RWPE2 (cell line): ENCODE data around the gene AWAT2.

Experiments
- ATAC-seq: fragments of 200-7000 bp; cut with Tn5 transposase; 3 replicates; pipeline ENCODE4 v1.9.1; 2021; ENCODE audit warnings: low read depth
- DNase-seq: peaks from one replicate; pipeline ENCODE4 v3.0.0-alpha.2; 2020; ENCODE audit warnings: low spot score
- H3K27ac ChIP-seq: fragments of 450-650 bp; 2 replicates; pipeline ENCODE4 v1.5.1; 2017; ENCODE audit warnings: mild to moderate bottlenecking; ENCODE audit not compliant: poor library complexity, severe bottlenecking
- H3K27me3 ChIP-seq: fragments of 250-450 bp; sonication (Bioruptor Pico); 2 replicates; pipeline ENCODE4 v1.5.1; 2021; ENCODE audit warnings: mild to moderate bottlenecking, moderate library complexity; ENCODE audit not compliant: insufficient read depth, poor library complexity, severe bottlenecking
- H3K36me3 ChIP-seq: fragments of 250-450 bp; sonication (Bioruptor Pico); 2 replicates; pipeline ENCODE4 v1.5.1; 2020; ENCODE audit warnings: low read depth, mild to moderate bottlenecking, moderate library complexity
- H3K4me1 ChIP-seq: fragments of 250-450 bp; sonication (Bioruptor Pico); 2 replicates; pipeline ENCODE4 v1.5.1; 2021; ENCODE audit warnings: mild to moderate bottlenecking, moderate library complexity; ENCODE audit not compliant: insufficient read depth, poor library complexity, severe bottlenecking
- H3K4me3 ChIP-seq: fragments of 250-450 bp; sonication (Bioruptor Pico); 2 replicates; pipeline ENCODE4 v1.5.1; 2021; ENCODE audit warnings: mild to moderate bottlenecking, moderate library complexity; ENCODE audit not compliant: severe bottlenecking
- H3K9me3 ChIP-seq: fragments of 250-450 bp; sonication (Bioruptor Pico); 2 replicates; pipeline ENCODE4 v1.5.1; 2021; ENCODE audit warnings: mild to moderate bottlenecking, moderate library complexity; ENCODE audit not compliant: severe bottlenecking
- CTCF ChIP-seq: fragments of 450-650 bp; IDR thresholded peaks from one replicate; pipeline ENCODE4 v1.5.1; 2017; ENCODE audit warnings: mild to moderate bottlenecking, moderate library complexity; ENCODE audit not compliant: poor library complexity, severe bottlenecking

The AWAT2 gene

GRCh38 chrX:70087857-70088630, 38.3 kb upstream of the AWAT2 start:
- Histone ChIP-seq H3K4me1 (no peaks in the 10 kb centered on the region), H3K27me3 (no peaks in the 10 kb centered on the region), H3K27ac (no peak overlapping the region), H3K9me3 (no peaks in the 10 kb centered on the region), H3K4me3 (no peak overlapping the region), H3K36me3 (no peaks in the 10 kb centered on the region)
- ATAC-seq, result no peak
- DNase-seq, result no peak
- TF ChIP-seq CTCF, result no peak

- H3K4me3 ChIP-seq, result no peak overlapping the region
Measured at GRCh38 chrX:70084592-70085240, 35.0 kb upstream of the AWAT2 start.

GRCh38 chrX:70082723-70083122, 33.0 kb upstream of the AWAT2 start:
- TF ChIP-seq CTCF, result no peak
- DNase-seq (no peak), ATAC-seq (no peak)
- Histone ChIP-seq H3K4me3 (no peak overlapping the region), H3K27ac (no peak overlapping the region), H3K27me3 (no peaks in the 10 kb centered on the region), H3K36me3 (no peaks in the 10 kb centered on the region), H3K4me1 (no peaks in the 10 kb centered on the region), H3K9me3 (no peaks in the 10 kb centered on the region)

More at GRCh38 chrX:70084592-70085240, 35.0 kb upstream of the AWAT2 start:
- H3K27me3 ChIP-seq, result no peaks in the 10 kb centered on the region
- no peak for DNase-seq
- no peak overlapping the region for H3K27ac ChIP-seq
- ATAC-seq, result no peak
- no peaks in the 10 kb centered on the region for H3K36me3 ChIP-seq
- TF ChIP-seq CTCF, result no peak
- H3K4me1 ChIP-seq, result no peaks in the 10 kb centered on the region
- H3K9me3 ChIP-seq, result no peaks in the 10 kb centered on the region

GRCh38 chrX:70079870-70080269, 30.1 kb upstream of the AWAT2 start:
- Histone ChIP-seq H3K9me3 (no peaks in the 10 kb centered on the region), H3K27me3 (no peaks in the 10 kb centered on the region), H3K4me3 (no peak overlapping the region), H3K36me3 (no peaks in the 10 kb centered on the region), H3K27ac (no peak overlapping the region), H3K4me1 (no peaks in the 10 kb centered on the region)
- TF ChIP-seq CTCF, result no peak
- ATAC-seq (no peak), DNase-seq (no peak)

- no peak overlapping the region for H3K4me3 ChIP-seq
Measured at GRCh38 chrX:70079297-70079696, 29.6 kb upstream of the AWAT2 start.

More at GRCh38 chrX:70079297-70079696, 29.6 kb upstream of the AWAT2 start:
- Histone ChIP-seq H3K36me3 (no peaks in the 10 kb centered on the region), H3K27ac (no peak overlapping the region), H3K4me1 (no peaks in the 10 kb centered on the region), H3K9me3 (no peaks in the 10 kb centered on the region), H3K27me3 (no peaks in the 10 kb centered on the region)
- ATAC-seq (no peak), DNase-seq (no peak)
- TF ChIP-seq CTCF, result no peak
